Right lobe of liver (tissue), 4 donors: ENCODE results near the gene LRIT2.

Experiments used
- CTCF ChIP-seq, 4 donors: fragments of 200-600 bp in 3 of 4; fragments of 450-650 bp in 1 of 4; IDR thresholded peaks; one replicate each; pipeline versions ENCODE4 v1.5.1 to v1.8.0; 2016 to 2022; ENCODE audit warnings: antibody characterized with exemption in 4 of 4, mild to moderate bottlenecking in 2 of 4
- POLR2A ChIP-seq: fragments of 450-650 bp; IDR thresholded peaks from one replicate; pipeline ENCODE4 v1.6.1; 2017; ENCODE audit warnings: antibody characterized with exemption, mild to moderate bottlenecking
- donor health status: DM: no; HTN: no; CAD: no.
- donor health status: DM: no; HTN: no; CAD: no.
- donor health status: DM: no; HTN: yes; CAD: no.

GRCh38 chr10:84216834-84217233 is 8.5 kb downstream of the LRIT2 start:
- TF ChIP-seq CTCF (IDR thresholded peaks at IDR 0.05) (no peak), POLR2A (no peak)
